GM12878 (cell line): ENCODE data around the gene NIP7. TPM values are rescaled to one million over a fixed set of nuclear protein-coding genes. Genes with fewer than 3 reads are reported as not detected.

Experiments used
- ATAC-seq: fragments of 200-7000 bp; cut with Tn5 transposase; 3 replicates; pipeline ENCODE4 v1.9.1; 2020; ENCODE audit warnings: mild to moderate bottlenecking, moderate library complexity
- BruUV-seq: library from RNA; stranded (reverse); fragments of 400-500 nt; replicated peaks from 2 replicates; lab custom pipeline; 2021; lab: Mats Ljungman, UMichigan
- CTCF ChIA-PET: fragments of 300-600 bp; sonication (Branson Sonifier 250); formaldehyde crosslinking; extraction: SDS; loops from one replicate; lab custom pipeline; 2021; ENCODE audit warnings: inconsistent platforms; lab: Yijun Ruan, JAX
- POLR2A ChIA-PET: fragments of 350-600 bp; formaldehyde crosslinking; extraction: SDS; loops from one replicate; lab custom pipeline; 2021; ENCODE audit warnings: inconsistent platforms; lab: Charles Lee
- RAD21 ChIA-PET: fragments of 300-600 bp; sonication (Branson Sonifier 250); formaldehyde crosslinking; loops from one replicate; lab custom pipeline; 2023; ENCODE audit warnings: antibody characterized with exemption; ENCODE audit not compliant: unreplicated experiment; lab: Charles Lee
- SMC1A ChIA-PET: fragments of 300-600 bp; sonication (Branson Sonifier 250); formaldehyde crosslinking; loops from one replicate; lab custom pipeline; 2023; ENCODE audit not compliant: unreplicated experiment, uncharacterized antibody; lab: Charles Lee
- DNase-seq: peaks from one replicate; pipeline ENCODE4 v3.0.0-alpha.2; 2011; ENCODE audit warnings: low read depth, low spot score
- FAIRE-seq: peaks from 3 replicates; lab custom pipeline; 2011; peaks lifted over from hg19 to GRCh38; lab: Jason Lieb, UNC
- H2AFZ ChIP-seq: 2 replicates; pipeline ENCODE4 v1.6.0; 2011; ENCODE audit warnings: low read depth, low read length, control low read depth; ENCODE audit not compliant: control insufficient read depth
- H3K27ac ChIP-seq: 2 replicates; pipeline ENCODE4 v1.5.1; 2011; ENCODE audit warnings: control low read depth; ENCODE audit not compliant: control insufficient read depth, insufficient read depth
- H3K27me3 ChIP-seq, 2 experiments: replicated peaks in 1 of 2; 2 replicates each; pipeline versions ENCODE4 v1.6.0 to v1.6.1; 2011; ENCODE audit warnings: low read length in 1 of 2; ENCODE audit not compliant: control insufficient read depth in 2 of 2, insufficient read depth in 2 of 2
- H3K36me3 ChIP-seq, 2 experiments: 2 replicates each; pipeline ENCODE4 v1.5.1; 2011; ENCODE audit warnings: low read length in 1 of 2; ENCODE audit not compliant: control insufficient read depth in 2 of 2, insufficient read depth in 2 of 2
- H3K4me1 ChIP-seq: 2 replicates; pipeline ENCODE4 v1.6.1; 2011; ENCODE audit warnings: mild to moderate bottlenecking, low read length, moderate library complexity, mixed read lengths; ENCODE audit not compliant: control insufficient read depth, insufficient read depth
- H3K4me2 ChIP-seq: 2 replicates; pipeline ENCODE4 v1.6.0; 2011; ENCODE audit warnings: control low read depth; ENCODE audit not compliant: control insufficient read depth, insufficient read depth
- H3K4me3 ChIP-seq: fragments of 200-600 bp; sonication (generic); 2 replicates; pipeline ENCODE4 v1.5.1; 2016
- H3K79me2 ChIP-seq: 2 replicates; pipeline ENCODE4 v1.6.0; 2011; ENCODE audit warnings: low read length; ENCODE audit not compliant: control insufficient read depth, insufficient read depth
- H3K9ac ChIP-seq: 2 replicates; pipeline ENCODE4 v1.8.0; 2011; ENCODE audit warnings: low read length, control low read depth, mixed read lengths; ENCODE audit not compliant: control insufficient read depth, insufficient read depth
- H3K9me3 ChIP-seq: replicated peaks from 3 replicates; pipeline ENCODE4 v1.5.1; 2011; ENCODE audit warnings: mild to moderate bottlenecking, low read length; ENCODE audit not compliant: control insufficient read depth, insufficient read depth
- H4K20me1 ChIP-seq: 2 replicates; pipeline ENCODE4 v1.6.0; 2011; ENCODE audit not compliant: control insufficient read depth, insufficient read depth
- EGR1 ChIP-seq, 2 experiments: IDR thresholded peaks; 1 replicate in 1 of 2; 2 replicates in 1 of 2; pipeline ENCODE4 v1.6.1; 2011 to 2012; ENCODE audit warnings: low read depth in 2 of 2, low read length in 2 of 2, borderline replicate concordance in 1 of 2, mild to moderate bottlenecking in 1 of 2, moderate library complexity in 1 of 2
- FOXM1 ChIP-seq: IDR thresholded peaks from 2 replicates; pipeline ENCODE4 v1.6.1; 2012; ENCODE audit warnings: low read depth, mild to moderate bottlenecking, inconsistent platforms, low read length, moderate library complexity
- MEF2B ChIP-seq: fragments of 450-650 bp; IDR thresholded peaks from 2 replicates; pipeline ENCODE4 v1.6.1; 2018; ENCODE audit warnings: mild to moderate bottlenecking, moderate library complexity; ENCODE audit not compliant: partially characterized antibody, poor library complexity, severe bottlenecking
- NRF1 ChIP-seq: conservative IDR thresholded peaks from 2 replicates; pipeline ENCODE4 v1.6.1; 2011; ENCODE audit warnings: mild to moderate bottlenecking, low read depth, low read length, improper control_type of control experiment
- PAX8 ChIP-seq: fragments of 450-650 bp; IDR thresholded peaks from 2 replicates; pipeline ENCODE4 v1.6.1; 2017; ENCODE audit warnings: mild to moderate bottlenecking, moderate library complexity
- SMAD1 ChIP-seq: fragments of 450-650 bp; IDR thresholded peaks from 2 replicates; pipeline ENCODE4 v1.6.1; 2018; ENCODE audit warnings: mild to moderate bottlenecking, low read depth; ENCODE audit not compliant: partially characterized antibody
- WGBS: methylation state at CpG from one replicate; pipeline ENCODE4 v1.1.6; 2016; ENCODE audit warnings: low lambda C conversion rate; ENCODE audit not compliant: insufficient replicate concordance, insufficient coverage; ENCODE audit errors: missing lambda C conversion rate; 5-methylcytosine and 5-hydroxymethylcytosine counted together
- in situ Hi-C: fragments of 300-500 bp; cut with MboI; formaldehyde crosslinking; loops from 9 replicates; pipeline ENCODE4 v1.14.3; 2018; ENCODE audit warnings: mixed read lengths
- intact Hi-C: fragments of 100-400 bp; cut with micrococcal nuclease; formaldehyde crosslinking; loops from one replicate; pipeline ENCODE4 v1.14.2; 2022; ENCODE audit not compliant: unreplicated experiment
- polyA plus RNA-seq, 11 experiments: library from polyadenylated mRNA; depleted of rRNA in 4 of 11; unstranded in 6 of 11; stranded (reverse) in 5 of 11; fragments of >200 nt; fragmentation: Nextera tagmentation in 4 of 11; fragmentation: Illumina TruSeq in 1 of 11; extraction: Ambion mirVana in 4 of 11; extraction: Trizol in 1 of 11; gene quantifications; 1 replicate in 1 of 11; 2 replicates in 10 of 11; pipeline versions ENCODE4 v1.2.1 to v1.2.3, GENCODE V29; 2011 to 2016; ENCODE audit warnings: inconsistent platforms in 2 of 11, missing spikeins in 2 of 11, low read depth in 1 of 11
- total RNA-seq, 4 experiments: library from RNA; depleted of rRNA in 3 of 4; stranded (reverse); fragments of >200 nt in 3 of 4; fragmentation: Illumina TruSeq in 1 of 4; extraction: Trizol in 1 of 4; gene quantifications; 2 replicates each; pipeline versions ENCODE4 v1.2.1 to v1.2.3, GENCODE V29; 2013 to 2021
- TF ChIP-seq, protein P1 (sequence below): fragments of 450-650 bp; formaldehyde crosslinking; IDR thresholded peaks from 2 replicates; pipeline ENCODE4 v1.4.0; 2020; ENCODE audit warnings: mild to moderate bottlenecking, moderate library complexity

Gene NIP7
- total and polyA plus RNA-seq, 10 of the 15 experiments (the other 5 are each of a cell fraction or from before 2014, with no cell fraction given) = 18.8 to 62.9 (median 56.7) TPM

DNA sequence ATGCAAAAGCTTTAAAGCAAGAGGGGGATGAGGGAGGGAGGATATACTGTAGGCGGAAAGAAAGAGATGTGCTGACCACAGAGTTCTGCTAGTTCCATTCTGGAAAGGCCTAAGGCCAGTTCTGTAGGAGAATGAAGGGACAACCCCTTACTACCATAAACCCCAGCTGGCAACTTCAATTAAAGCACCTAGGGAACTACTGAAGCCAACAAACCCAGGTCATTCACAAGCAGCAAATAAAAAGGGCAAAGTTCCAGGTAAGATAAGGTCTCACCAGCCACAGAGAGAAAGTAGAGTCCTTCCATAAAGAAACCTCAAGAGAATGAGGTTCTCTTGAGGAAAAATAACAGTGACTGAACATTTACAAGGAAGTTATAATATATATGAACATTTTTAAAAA lies 33.4 kb downstream of the NIP7 start (continued):
- TF ChIP-seq, protein P1, sequence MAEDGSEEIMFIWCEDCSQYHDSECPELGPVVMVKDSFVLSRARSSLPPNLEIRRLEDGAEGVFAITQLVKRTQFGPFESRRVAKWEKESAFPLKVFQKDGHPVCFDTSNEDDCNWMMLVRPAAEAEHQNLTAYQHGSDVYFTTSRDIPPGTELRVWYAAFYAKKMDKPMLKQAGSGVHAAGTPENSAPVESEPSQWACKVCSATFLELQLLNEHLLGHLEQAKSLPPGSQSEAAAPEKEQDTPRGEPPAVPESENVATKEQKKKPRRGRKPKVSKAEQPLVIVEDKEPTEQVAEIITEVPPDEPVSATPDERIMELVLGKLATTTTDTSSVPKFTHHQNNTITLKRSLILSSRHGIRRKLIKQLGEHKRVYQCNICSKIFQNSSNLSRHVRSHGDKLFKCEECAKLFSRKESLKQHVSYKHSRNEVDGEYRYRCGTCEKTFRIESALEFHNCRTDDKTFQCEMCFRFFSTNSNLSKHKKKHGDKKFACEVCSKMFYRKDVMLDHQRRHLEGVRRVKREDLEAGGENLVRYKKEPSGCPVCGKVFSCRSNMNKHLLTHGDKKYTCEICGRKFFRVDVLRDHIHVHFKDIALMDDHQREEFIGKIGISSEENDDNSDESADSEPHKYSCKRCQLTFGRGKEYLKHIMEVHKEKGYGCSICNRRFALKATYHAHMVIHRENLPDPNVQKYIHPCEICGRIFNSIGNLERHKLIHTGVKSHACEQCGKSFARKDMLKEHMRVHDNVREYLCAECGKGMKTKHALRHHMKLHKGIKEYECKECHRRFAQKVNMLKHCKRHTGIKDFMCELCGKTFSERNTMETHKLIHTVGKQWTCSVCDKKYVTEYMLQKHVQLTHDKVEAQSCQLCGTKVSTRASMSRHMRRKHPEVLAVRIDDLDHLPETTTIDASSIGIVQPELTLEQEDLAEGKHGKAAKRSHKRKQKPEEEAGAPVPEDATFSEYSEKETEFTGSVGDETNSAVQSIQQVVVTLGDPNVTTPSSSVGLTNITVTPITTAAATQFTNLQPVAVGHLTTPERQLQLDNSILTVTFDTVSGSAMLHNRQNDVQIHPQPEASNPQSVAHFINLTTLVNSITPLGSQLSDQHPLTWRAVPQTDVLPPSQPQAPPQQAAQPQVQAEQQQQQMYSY (CRISPR knock-in tag) = no peak

DNA sequence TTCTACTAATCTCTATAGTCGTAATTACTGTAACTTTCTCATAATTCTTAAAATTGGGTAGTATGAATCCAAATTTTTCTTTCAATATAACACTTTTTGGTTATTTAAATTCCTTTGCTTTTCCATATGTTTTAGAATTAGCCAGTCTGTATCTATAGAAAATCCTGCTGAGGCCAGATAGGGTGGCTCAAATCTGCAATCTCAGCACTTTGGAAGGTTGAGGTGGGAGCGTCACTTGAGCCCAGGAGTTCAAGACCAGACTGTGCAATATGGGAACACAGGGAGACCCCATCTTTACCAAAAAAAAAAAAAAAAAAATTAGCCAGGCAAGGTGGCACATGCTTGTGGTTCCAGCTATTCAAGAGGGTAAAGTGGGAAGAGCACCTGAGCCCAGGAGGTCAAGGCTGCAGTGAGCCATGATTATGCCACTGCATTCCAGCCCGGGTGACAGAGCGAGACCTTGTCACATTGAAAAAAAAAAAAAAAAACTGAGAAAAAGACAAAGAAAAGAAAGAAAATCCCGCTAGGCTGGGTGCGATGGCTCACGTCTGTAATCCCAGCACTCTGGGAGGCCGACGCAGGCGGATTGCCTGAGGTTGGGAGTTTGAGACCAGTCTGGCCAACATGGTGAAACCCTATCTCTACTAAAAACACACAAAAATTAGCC lies 37.0 kb downstream of the NIP7 start:
- POLR2A ChIA-PET = interaction anchor here (0.6 to 0.7 kb wide), 5 partner anchors 47 to 617 kb away, joined by 3 to 6 read pairs (median 3); no protein-coding TSS in a partner anchor
- ATAC-seq = no peak
- no peak for DNase-seq
- H3K27ac ChIP-seq = no peak overlapping the region
- SMC1A ChIA-PET = interaction anchor here (0.6 to 1.6 kb wide), 3 partner anchors 7 to 252 kb away, joined by 3 to 5 read pairs (median 3); no protein-coding TSS in a partner anchor
- H3K4me3 ChIP-seq = no peak overlapping the region
- TF ChIP-seq PAX8 (no peak), MEF2B (no peak), SMAD1 (no peak), NRF1 (no peak), FOXM1 (no peak), EGR1 (IDR thresholded peaks at IDR 0.05; ENCODE audit: borderline replicate concordance in 1 of 2, low read depth in 2 of 2, low read length in 2 of 2) (no peak)
- no peaks in the 10 kb centered on the region for H4K20me1 ChIP-seq
- no peak overlapping the region for H2AFZ ChIP-seq
- H3K4me2 ChIP-seq = no peak overlapping the region
- CTCF ChIA-PET = interaction anchor here (1.3 to 1.4 kb wide), 2 partner anchors 8 to 20 kb away, joined by 3 to 6 read pairs; no protein-coding TSS in a partner anchor
- in situ Hi-C loops = no loop called here
- H3K4me1 ChIP-seq = no peaks in the 10 kb centered on the region; the same call in 1 of the 2 replicates
- intact Hi-C loops = no loop called here
- no TSS peak for BruUV-seq
- FAIRE-seq = no peak
- peaks cover 2 to 16% of the 10 kb centered on the region in 2 experiments; a peak in 2 of 4 replicates for H3K36me3 ChIP-seq
- RAD21 ChIA-PET = no interaction called here
- no peak overlapping the region for H3K9ac ChIP-seq
- WGBS = 95% methylated on average over 9 of the region's 10 CpGs
- H3K9me3 ChIP-seq = no peaks in the 10 kb centered on the region
- H3K27me3 ChIP-seq = no peaks in the 10 kb centered on the region
- peaks cover 2% of the 10 kb centered on the region for H3K79me2 ChIP-seq
